ENCODE results near the gene WNK2. TPM values are rescaled to one million over a fixed set of nuclear protein-coding genes. Genes with fewer than 3 reads are reported as not detected.

The WNK2 gene
- total RNA-seq, 1 experiment from 2014 or later: 69.4 TPM

GRCh38 chr9:93139365-93140182 lies 44.4 kb upstream of the WNK2 start:
- Histone ChIP-seq H3K23me2 (ENCODE audit: insufficient read length, low read depth, low read length, poor library complexity, severe bottlenecking) (no peaks in the 10 kb centered on the region), H3K79me2 (ENCODE audit: insufficient read depth, low read length) (no peaks in the 10 kb centered on the region), H3K79me1 (ENCODE audit: insufficient read depth, low read depth, low read length, poor library complexity, severe bottlenecking) (no peaks in the 10 kb centered on the region), H3K4me2 (ENCODE audit: insufficient read depth, insufficient read length, low read length) (no peak overlapping the region), H2BK5ac (ENCODE audit: insufficient read length, low read length) (no peak overlapping the region), H4K8ac (replicated peaks; ENCODE audit: insufficient read length, low read depth, low read length) (no peak overlapping the region), H3K9me3 (ENCODE audit: control insufficient read depth, low read depth, low read length) (no peaks in the 10 kb centered on the region), H3K27me3 (ENCODE audit: insufficient read depth, low read length) (peaks cover 5% of the 10 kb centered on the region; the same call in 1 of the 2 replicates), H3K9ac (ENCODE audit: extremely low read depth, insufficient read length, low read length) (no peak overlapping the region), H3T11ph (ENCODE audit: low read length) (no peak overlapping the region), H2BK12ac (ENCODE audit: insufficient read length, low read depth, low read length) (no peak overlapping the region), H4K5ac (ENCODE audit: insufficient read length, low read depth, low read length) (no peak overlapping the region), H2BK15ac (ENCODE audit: low read depth, low read length) (no peak overlapping the region), H3K23ac (ENCODE audit: insufficient read length, low read depth, low read length) (no peak overlapping the region), H2BK20ac (ENCODE audit: low read depth, low read length, poor library complexity, severe bottlenecking) (no peak overlapping the region), H2BK120ac (ENCODE audit: low read depth, low read length, poor library complexity, severe bottlenecking) (no peak overlapping the region), H3K4ac (ENCODE audit: low read depth, low read length) (no peak overlapping the region), H3K27ac (ENCODE audit: insufficient read length, low read depth, low read length) (no peak overlapping the region), H3K4me1 (ENCODE audit: insufficient read depth, low read length) (no peaks in the 10 kb centered on the region), H2AFZ (ENCODE audit: low read length) (no peak overlapping the region), H2AK5ac (ENCODE audit: insufficient read length, low read length) (no peak overlapping the region), H3K18ac (ENCODE audit: insufficient read length, low read depth, low read length) (no peak overlapping the region), H3K14ac (ENCODE audit: insufficient read depth, low read length) (no peak overlapping the region), H4K20me1 (ENCODE audit: control insufficient read depth, insufficient read depth, insufficient read length) (no peaks in the 10 kb centered on the region), H4K91ac (ENCODE audit: insufficient read length, low read depth, low read length) (no peak overlapping the region), H3K56ac (ENCODE audit: insufficient read length, low read depth, low read length) (no peak overlapping the region)
- Mint-ChIP-seq H3K4me1 (peaks cover 10% of the 10 kb centered on the region in 2 experiments), H3K27me3 (ENCODE audit: low read depth) (peaks cover 30% of the 10 kb centered on the region), H3K36me3 (ENCODE audit: insufficient read depth in 1 of 3, low read depth in 3 of 3) (no peaks in the 10 kb centered on the region; a peak in 1 of 7 replicates), H3K9me3 (peaks cover 2 to 3% of the 10 kb centered on the region in 2 experiments; a peak in 2 of 5 replicates), H3K27ac (no peak overlapping the region), H3K4me3 (no peak overlapping the region)
- no CpG with 5 or more reads among the region's 16 CpGs for WGBS (ENCODE audit: extremely low coverage, insufficient read length, low lambda C conversion rate)
- no peak for DNase-seq
- TF ChIP-seq, protein P1, sequence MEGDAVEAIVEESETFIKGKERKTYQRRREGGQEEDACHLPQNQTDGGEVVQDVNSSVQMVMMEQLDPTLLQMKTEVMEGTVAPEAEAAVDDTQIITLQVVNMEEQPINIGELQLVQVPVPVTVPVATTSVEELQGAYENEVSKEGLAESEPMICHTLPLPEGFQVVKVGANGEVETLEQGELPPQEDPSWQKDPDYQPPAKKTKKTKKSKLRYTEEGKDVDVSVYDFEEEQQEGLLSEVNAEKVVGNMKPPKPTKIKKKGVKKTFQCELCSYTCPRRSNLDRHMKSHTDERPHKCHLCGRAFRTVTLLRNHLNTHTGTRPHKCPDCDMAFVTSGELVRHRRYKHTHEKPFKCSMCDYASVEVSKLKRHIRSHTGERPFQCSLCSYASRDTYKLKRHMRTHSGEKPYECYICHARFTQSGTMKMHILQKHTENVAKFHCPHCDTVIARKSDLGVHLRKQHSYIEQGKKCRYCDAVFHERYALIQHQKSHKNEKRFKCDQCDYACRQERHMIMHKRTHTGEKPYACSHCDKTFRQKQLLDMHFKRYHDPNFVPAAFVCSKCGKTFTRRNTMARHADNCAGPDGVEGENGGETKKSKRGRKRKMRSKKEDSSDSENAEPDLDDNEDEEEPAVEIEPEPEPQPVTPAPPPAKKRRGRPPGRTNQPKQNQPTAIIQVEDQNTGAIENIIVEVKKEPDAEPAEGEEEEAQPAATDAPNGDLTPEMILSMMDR (conservative IDR thresholded peaks at IDR 0.05): no peak

Measured in H9 (cell line).